MM.1S (cell line): ENCODE results near the gene RPS14.
A peak's percentile ranks its signal among the peaks of the same experiment; 100 is the strongest.
"Not testable (repeated sequence)": the region's sequence is repeated elsewhere in the genome, so short reads cannot be mapped to it uniquely, and the experiment has no call there.

Experiments used
- DNase-seq: peaks from one replicate; pipeline ENCODE4 v3.0.0-alpha.2; 2015
- H2AFZ ChIP-seq: fragments of 300-600 bp; sonication (generic); 2 replicates; pipeline ENCODE4 v1.6.0; 2016; ENCODE audit warnings: antibody characterized with exemption, low read length
- H3F3A ChIP-seq: fragments of 300-600 bp; sonication (generic); 2 replicates; pipeline ENCODE4 v1.6.1; 2016; ENCODE audit warnings: mild to moderate bottlenecking, antibody characterized with exemption, low read length, moderate library complexity, mixed read lengths; ENCODE audit not compliant: insufficient read depth
- H3K27ac ChIP-seq: fragments of 300-600 bp; sonication (generic); 2 replicates; pipeline ENCODE4 v1.5.1; 2016; ENCODE audit warnings: mild to moderate bottlenecking, low read length
- H3K27me3 ChIP-seq: fragments of 300-600 bp; sonication (generic); replicated peaks from 2 replicates; pipeline ENCODE4 v1.6.0; 2016; ENCODE audit warnings: low read length; ENCODE audit not compliant: insufficient read depth
- H3K36me3 ChIP-seq: fragments of 300-600 bp; sonication (generic); replicated peaks from 2 replicates; pipeline ENCODE4 v1.6.1; 2016; ENCODE audit warnings: mild to moderate bottlenecking, low read length, mixed read lengths; ENCODE audit not compliant: insufficient read depth
- H3K4me1 ChIP-seq: fragments of 300-600 bp; sonication (generic); 2 replicates; pipeline ENCODE4 v1.6.1; 2016; ENCODE audit warnings: low read length, mixed read lengths
- H3K4me2 ChIP-seq: fragments of 300-600 bp; sonication (generic); 2 replicates; pipeline ENCODE4 v1.6.0; 2016; ENCODE audit warnings: low read depth, low read length
- H3K4me3 ChIP-seq: fragments of 300-600 bp; sonication (generic); 2 replicates; pipeline ENCODE4 v1.5.1; 2016; ENCODE audit warnings: low read length, mixed read lengths
- H3K79me2 ChIP-seq: fragments of 300-600 bp; sonication (generic); 2 replicates; pipeline ENCODE4 v1.6.1; 2016; ENCODE audit warnings: mixed run types, low read length, mixed read lengths
- H3K9ac ChIP-seq: fragments of 300-600 bp; sonication (generic); 2 replicates; pipeline ENCODE4 v1.6.1; 2016; ENCODE audit warnings: low read length, mixed read lengths
- H3K9me2 ChIP-seq: fragments of 300-600 bp; sonication (generic); replicated peaks from 2 replicates; pipeline ENCODE4 v1.6.1; 2016; ENCODE audit warnings: mild to moderate bottlenecking, low read length, mixed read lengths; ENCODE audit not compliant: insufficient read depth
- H3K9me3 ChIP-seq: fragments of 300-600 bp; sonication (generic); replicated peaks from 2 replicates; pipeline ENCODE4 v1.6.1; 2016; ENCODE audit warnings: mild to moderate bottlenecking, low read length, mixed read lengths; ENCODE audit not compliant: insufficient read depth
- H4K20me1 ChIP-seq: fragments of 300-600 bp; sonication (generic); 2 replicates; pipeline ENCODE4 v1.6.1; 2016; ENCODE audit warnings: mild to moderate bottlenecking, low read length, moderate library complexity, mixed read lengths; ENCODE audit not compliant: insufficient read depth
- EZH2 ChIP-seq: fragments of 300-600 bp; sonication (generic); optimal IDR thresholded peaks from 2 replicates; pipeline ENCODE3; 2017; ENCODE audit warnings: low read depth, mild to moderate bottlenecking, antibody characterized with exemption, low read length, mixed read lengths
- EZH2phosphoT487 ChIP-seq: fragments of 300-600 bp; sonication (generic); IDR thresholded peaks from 2 replicates; pipeline ENCODE4 v1.6.1; 2018; ENCODE audit warnings: antibody characterized with exemption, low read length
- TF ChIP-seq, protein P1 (sequence below): fragments of 300-600 bp; sonication (generic); IDR thresholded peaks from 2 replicates; pipeline ENCODE4 v1.5.1; 2016; ENCODE audit warnings: antibody characterized with exemption, low read length, mixed read lengths

The RPS14 gene

DNA sequence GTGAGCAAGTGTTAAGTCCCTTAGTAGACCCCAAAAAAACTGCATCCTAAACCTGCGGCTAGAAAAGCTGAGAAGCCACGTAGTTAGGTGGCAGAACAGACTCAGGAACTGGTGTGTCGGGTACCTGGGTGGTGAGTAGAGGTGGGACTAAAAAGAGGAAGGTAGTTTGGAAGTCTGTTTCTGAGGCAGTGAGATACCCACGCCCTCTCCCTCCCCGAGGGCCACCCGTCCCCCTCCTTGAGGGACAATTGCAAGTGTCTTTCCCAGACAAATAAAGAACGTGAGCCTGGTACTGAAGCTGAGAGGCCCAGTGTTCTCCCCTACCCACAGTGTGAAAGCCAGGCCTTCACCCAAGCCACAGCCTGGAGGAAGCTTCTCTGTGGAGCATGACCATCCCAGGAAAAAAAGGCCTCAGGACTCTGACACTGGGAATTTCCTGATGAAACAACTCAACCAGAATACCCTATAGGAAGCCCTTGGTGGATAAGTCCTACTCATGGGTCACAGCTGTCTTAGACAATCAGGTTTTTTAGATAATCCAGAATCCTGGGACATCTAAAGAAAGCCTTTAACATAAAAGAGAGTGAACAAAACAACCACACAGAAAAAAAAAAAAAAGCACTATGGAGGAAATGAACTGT is 29.8 kb downstream of the RPS14 start:
- DNase-seq, result no peak
- no peak for TF ChIP-seq EZH2
- Histone ChIP-seq H3K4me3 (no peak overlapping the region), H3K9me2 (no peaks in the 10 kb centered on the region), H4K20me1 (no peaks in the 10 kb centered on the region), H3K9me3 (no peaks in the 10 kb centered on the region), H2AFZ (no peak overlapping the region), H3K27me3 (no peaks in the 10 kb centered on the region), H3K4me2 (no peak overlapping the region), H3K79me2 (no peaks in the 10 kb centered on the region), H3K36me3 (no peaks in the 10 kb centered on the region), H3K4me1 (no peaks in the 10 kb centered on the region), H3K27ac (no peak overlapping the region), H3K9ac (no peak overlapping the region), H3F3A (no peaks in the 10 kb centered on the region)

DNA sequence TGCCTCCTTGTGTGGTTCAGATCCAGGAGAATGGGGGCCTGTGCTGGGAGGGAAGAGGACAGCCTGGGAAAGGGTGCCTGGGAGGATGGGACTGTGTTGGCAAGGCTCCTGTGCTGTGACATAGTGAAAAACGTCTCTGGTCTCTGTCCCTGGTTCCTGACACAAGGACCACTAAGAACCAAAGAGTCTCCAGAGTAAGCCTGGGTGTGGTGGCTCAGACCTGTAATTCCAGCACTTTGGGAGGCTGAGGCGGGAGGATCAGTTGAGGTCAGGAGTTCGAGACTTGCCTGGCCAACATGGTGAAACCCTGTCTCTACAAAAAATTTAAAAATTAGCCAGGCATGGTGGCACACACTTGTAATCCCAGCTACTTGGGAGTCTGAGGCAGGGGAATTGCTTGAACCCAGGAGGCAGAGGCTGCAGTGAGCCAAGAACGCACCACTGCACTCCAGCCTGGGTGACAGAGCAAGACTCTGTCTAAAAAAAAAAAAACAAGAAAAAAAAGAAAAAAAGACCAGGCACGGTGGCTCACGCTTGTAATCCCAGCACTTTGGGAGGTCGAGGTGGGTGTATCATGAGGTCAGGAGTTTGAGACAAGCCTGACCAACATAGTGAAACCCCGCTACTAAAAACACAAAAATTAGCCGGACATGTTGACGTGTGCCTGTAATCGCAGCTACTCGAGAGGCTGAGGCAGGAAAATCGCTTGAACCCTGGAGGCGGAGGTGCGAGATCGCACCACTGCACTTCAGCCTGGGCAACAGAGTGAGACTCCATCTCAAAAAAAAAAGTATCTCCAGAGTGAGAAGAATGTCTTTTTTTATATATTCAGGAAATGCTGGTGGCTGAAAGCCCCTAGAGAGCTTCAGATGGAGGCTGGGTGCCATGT is 35.4 kb downstream of the RPS14 start:
- H3K4me2 ChIP-seq, H3K9me2 ChIP-seq, H3K9me3 ChIP-seq, H3K4me3 ChIP-seq, H3K27me3 ChIP-seq, H3K36me3 ChIP-seq, H4K20me1 ChIP-seq, H2AFZ ChIP-seq, DNase-seq: not testable (repeated sequence)
- peak overlapping the region; percentile 48; the same call in 1 of the 2 replicates for H3K9ac ChIP-seq
- peaks cover 35% of the 10 kb centered on the region for H3K79me2 ChIP-seq
- H3K4me1 ChIP-seq, result peaks cover 20% of the 10 kb centered on the region
- H3F3A ChIP-seq, result peaks cover 21% of the 10 kb centered on the region
- H3K27ac ChIP-seq, result peak overlapping the region; percentile 93; the same call in 1 of the 2 replicates

GRCh38 chr5:150413176-150413901 is 36.2 kb downstream of the RPS14 start:
- DNase-seq, result no peak
- H3F3A ChIP-seq, result peaks cover 21% of the 10 kb centered on the region
- no peak overlapping the region; the same call in 1 of the 2 replicates for H3K4me3 ChIP-seq
- H3K79me2 ChIP-seq, result peaks cover 43% of the 10 kb centered on the region
- no peaks in the 10 kb centered on the region for H4K20me1 ChIP-seq
- peak overlapping the region; percentile 48 for H3K9ac ChIP-seq
- peaks cover 20% of the 10 kb centered on the region for H3K4me1 ChIP-seq
- peak overlapping the region; percentile 93 for H3K27ac ChIP-seq
- H3K4me2 ChIP-seq, result peak overlapping the region; percentile 34
- no peaks in the 10 kb centered on the region; the same call in 1 of the 2 replicates for H3K36me3 ChIP-seq
- no peaks in the 10 kb centered on the region for H3K9me2 ChIP-seq
- TF ChIP-seq, protein P1, sequence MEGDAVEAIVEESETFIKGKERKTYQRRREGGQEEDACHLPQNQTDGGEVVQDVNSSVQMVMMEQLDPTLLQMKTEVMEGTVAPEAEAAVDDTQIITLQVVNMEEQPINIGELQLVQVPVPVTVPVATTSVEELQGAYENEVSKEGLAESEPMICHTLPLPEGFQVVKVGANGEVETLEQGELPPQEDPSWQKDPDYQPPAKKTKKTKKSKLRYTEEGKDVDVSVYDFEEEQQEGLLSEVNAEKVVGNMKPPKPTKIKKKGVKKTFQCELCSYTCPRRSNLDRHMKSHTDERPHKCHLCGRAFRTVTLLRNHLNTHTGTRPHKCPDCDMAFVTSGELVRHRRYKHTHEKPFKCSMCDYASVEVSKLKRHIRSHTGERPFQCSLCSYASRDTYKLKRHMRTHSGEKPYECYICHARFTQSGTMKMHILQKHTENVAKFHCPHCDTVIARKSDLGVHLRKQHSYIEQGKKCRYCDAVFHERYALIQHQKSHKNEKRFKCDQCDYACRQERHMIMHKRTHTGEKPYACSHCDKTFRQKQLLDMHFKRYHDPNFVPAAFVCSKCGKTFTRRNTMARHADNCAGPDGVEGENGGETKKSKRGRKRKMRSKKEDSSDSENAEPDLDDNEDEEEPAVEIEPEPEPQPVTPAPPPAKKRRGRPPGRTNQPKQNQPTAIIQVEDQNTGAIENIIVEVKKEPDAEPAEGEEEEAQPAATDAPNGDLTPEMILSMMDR, result no peak
- no peak for TF ChIP-seq EZH2
- no peak for TF ChIP-seq EZH2phosphoT487
- H2AFZ ChIP-seq, result peak overlapping the region; percentile 48
- H3K9me3 ChIP-seq, result no peaks in the 10 kb centered on the region
- no peaks in the 10 kb centered on the region for H3K27me3 ChIP-seq
